GM12878 (cell line): ENCODE results near the gene SYNGAP1.
A peak's percentile ranks its signal among the peaks of the same experiment; 100 is the strongest.

Experiments used
- BHLHE40 ChIP-seq, 2 experiments: fragments of 450-650 bp in 1 of 2; IDR thresholded peaks; 2 replicates each; pipeline ENCODE4 v1.6.1; 2011 to 2017; ENCODE audit warnings: low read depth in 2 of 2, borderline replicate concordance in 1 of 2, improper control_type of control experiment in 1 of 2, low read length in 1 of 2, mild to moderate bottlenecking in 1 of 2
- CREB1 ChIP-seq: IDR thresholded peaks from 2 replicates; pipeline ENCODE4 v1.6.1; 2012; ENCODE audit warnings: low read depth, mild to moderate bottlenecking, inconsistent platforms
- EP300 ChIP-seq, 2 experiments: fragments of 150-350 bp in 1 of 2; IDR thresholded peaks; 2 replicates each; pipeline ENCODE4 v1.6.1; 2011 to 2012; ENCODE audit warnings: low read depth in 2 of 2, low read length in 2 of 2, borderline replicate concordance in 1 of 2, improper control_type of control experiment in 1 of 2, inconsistent platforms in 1 of 2; ENCODE audit not compliant: control insufficient read depth in 1 of 2
- MEF2A ChIP-seq: IDR thresholded peaks from 2 replicates; pipeline ENCODE4 v1.6.1; 2011; ENCODE audit warnings: low read depth, mild to moderate bottlenecking, low read length, moderate library complexity; ENCODE audit not compliant: insufficient read depth
- MYC ChIP-seq: IDR thresholded peaks from 2 replicates; pipeline ENCODE4 v1.6.1; 2011; ENCODE audit warnings: mild to moderate bottlenecking, low read length, moderate library complexity, inconsistent platforms; ENCODE audit not compliant: insufficient read depth, insufficient replicate concordance, insufficient read length, severe bottlenecking
- PAX5 ChIP-seq: IDR thresholded peaks from 2 replicates; pipeline ENCODE4 v1.6.1; 2011; ENCODE audit warnings: low read depth, low read length, borderline replicate concordance
- POLR2A ChIP-seq: IDR thresholded peaks from 2 replicates; pipeline ENCODE4 v1.6.1; 2011; ENCODE audit warnings: low read depth, mild to moderate bottlenecking, low read length
- POLR2AphosphoS5 ChIP-seq: IDR thresholded peaks from 2 replicates; pipeline ENCODE4 v1.6.1; 2011; ENCODE audit warnings: mild to moderate bottlenecking, low read length, inconsistent platforms
- TF ChIP-seq, protein P1 (sequence below), 3 experiments: IDR thresholded peaks in 2 of 3; conservative IDR thresholded peaks in 1 of 3; 2 replicates each; pipeline ENCODE4 v1.5.1; 2011; ENCODE audit warnings: low read depth in 3 of 3, low read length in 3 of 3, mild to moderate bottlenecking in 3 of 3, control low read depth in 2 of 3, moderate library complexity in 2 of 3, inconsistent platforms in 1 of 3, mixed read lengths in 1 of 3; ENCODE audit not compliant: control insufficient read depth in 2 of 3, insufficient read depth in 1 of 3; ENCODE audit errors: extremely low read depth in 1 of 3
- TF ChIP-seq, protein P2 (sequence below): IDR thresholded peaks from 2 replicates; pipeline ENCODE4 v1.6.1; 2011; ENCODE audit warnings: borderline replicate concordance, low read depth, mild to moderate bottlenecking, moderate library complexity, low read length; ENCODE audit not compliant: insufficient read depth, poor library complexity, severe bottlenecking
- TF ChIP-seq, protein P3 (sequence below): fragments of 450-650 bp; IDR thresholded peaks from 2 replicates; pipeline ENCODE4 v1.6.1; 2017; ENCODE audit warnings: mild to moderate bottlenecking, low read depth, inconsistent platforms; ENCODE audit not compliant: poor library complexity, severe bottlenecking
- TF ChIP-seq, protein P4 (sequence below): IDR thresholded peaks from 2 replicates; pipeline ENCODE4 v1.6.1; 2011; ENCODE audit warnings: mild to moderate bottlenecking, low read depth, low read length, moderate library complexity; ENCODE audit not compliant: insufficient replicate concordance

DNA sequence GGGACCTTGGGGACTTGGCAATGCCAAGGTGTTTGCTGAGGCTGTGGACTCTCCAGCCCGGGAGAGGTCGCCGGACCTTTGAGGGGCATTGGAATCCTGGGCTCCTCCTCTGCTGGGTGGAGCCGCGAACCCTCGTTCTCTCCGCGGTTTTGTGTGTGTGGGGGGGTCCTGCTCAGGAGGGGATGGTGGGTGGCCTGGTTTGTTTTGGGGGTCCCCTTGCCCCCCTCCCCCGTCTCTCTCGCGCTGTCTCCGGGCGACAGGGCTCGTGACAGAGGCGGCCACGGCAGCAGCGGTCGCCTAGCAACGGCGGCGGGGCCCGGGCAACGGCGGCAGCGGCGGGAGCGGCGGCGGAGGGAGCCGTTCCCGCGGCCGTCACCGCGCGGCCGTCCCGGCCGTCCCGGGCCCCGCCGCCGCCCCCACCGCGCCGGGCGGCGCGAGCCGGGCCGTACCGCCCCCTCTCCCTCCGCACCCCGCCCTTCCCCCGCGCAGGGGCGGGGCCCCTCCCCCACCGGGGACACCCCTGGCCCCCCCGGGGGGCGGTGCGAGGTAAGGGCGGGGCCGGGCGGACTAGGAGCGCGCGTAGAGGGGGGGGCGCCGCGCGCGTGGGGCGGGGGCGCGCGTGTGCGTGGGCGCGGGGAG lies 7.8 kb downstream of the SYNGAP1 start:
- TF ChIP-seq CREB1 (0 out of 2 replicates have a peak, but pooled peaks have one; percentile 2), MYC (no peak), EP300 (IDR thresholded peaks at IDR 0.05; ENCODE audit: borderline replicate concordance in 1 of 2, control insufficient read depth in 1 of 2, low read depth in 2 of 2, low read length in 2 of 2) (no peak), POLR2A (no peak), PAX5 (no peak), BHLHE40 (IDR thresholded peaks at IDR 0.05; ENCODE audit: borderline replicate concordance in 1 of 2, low read depth in 2 of 2, low read length in 1 of 2) (peak; percentile 51 to 86; a peak in 3 of 4 replicates), POLR2AphosphoS5 (no peak), MEF2A (no peak)
- TF ChIP-seq, protein P1, sequence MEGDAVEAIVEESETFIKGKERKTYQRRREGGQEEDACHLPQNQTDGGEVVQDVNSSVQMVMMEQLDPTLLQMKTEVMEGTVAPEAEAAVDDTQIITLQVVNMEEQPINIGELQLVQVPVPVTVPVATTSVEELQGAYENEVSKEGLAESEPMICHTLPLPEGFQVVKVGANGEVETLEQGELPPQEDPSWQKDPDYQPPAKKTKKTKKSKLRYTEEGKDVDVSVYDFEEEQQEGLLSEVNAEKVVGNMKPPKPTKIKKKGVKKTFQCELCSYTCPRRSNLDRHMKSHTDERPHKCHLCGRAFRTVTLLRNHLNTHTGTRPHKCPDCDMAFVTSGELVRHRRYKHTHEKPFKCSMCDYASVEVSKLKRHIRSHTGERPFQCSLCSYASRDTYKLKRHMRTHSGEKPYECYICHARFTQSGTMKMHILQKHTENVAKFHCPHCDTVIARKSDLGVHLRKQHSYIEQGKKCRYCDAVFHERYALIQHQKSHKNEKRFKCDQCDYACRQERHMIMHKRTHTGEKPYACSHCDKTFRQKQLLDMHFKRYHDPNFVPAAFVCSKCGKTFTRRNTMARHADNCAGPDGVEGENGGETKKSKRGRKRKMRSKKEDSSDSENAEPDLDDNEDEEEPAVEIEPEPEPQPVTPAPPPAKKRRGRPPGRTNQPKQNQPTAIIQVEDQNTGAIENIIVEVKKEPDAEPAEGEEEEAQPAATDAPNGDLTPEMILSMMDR (IDR thresholded peaks at IDR 0.05 in 2 of 3, conservative IDR thresholded peaks at IDR 0.05 in 1 of 3; ENCODE audit: control insufficient read depth in 2 of 3, extremely low read depth in 1 of 3, insufficient read depth in 1 of 3, low read depth in 3 of 3, low read length in 3 of 3), result peak in 1 of 3 experiments; percentile 12; a peak in 2 of 6 replicates
- TF ChIP-seq, protein P2, sequence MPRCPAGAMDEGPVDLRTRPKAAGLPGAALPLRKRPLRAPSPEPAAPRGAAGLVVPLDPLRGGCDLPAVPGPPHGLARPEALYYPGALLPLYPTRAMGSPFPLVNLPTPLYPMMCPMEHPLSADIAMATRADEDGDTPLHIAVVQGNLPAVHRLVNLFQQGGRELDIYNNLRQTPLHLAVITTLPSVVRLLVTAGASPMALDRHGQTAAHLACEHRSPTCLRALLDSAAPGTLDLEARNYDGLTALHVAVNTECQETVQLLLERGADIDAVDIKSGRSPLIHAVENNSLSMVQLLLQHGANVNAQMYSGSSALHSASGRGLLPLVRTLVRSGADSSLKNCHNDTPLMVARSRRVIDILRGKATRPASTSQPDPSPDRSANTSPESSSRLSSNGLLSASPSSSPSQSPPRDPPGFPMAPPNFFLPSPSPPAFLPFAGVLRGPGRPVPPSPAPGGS, result no peak
- TF ChIP-seq, protein P3, sequence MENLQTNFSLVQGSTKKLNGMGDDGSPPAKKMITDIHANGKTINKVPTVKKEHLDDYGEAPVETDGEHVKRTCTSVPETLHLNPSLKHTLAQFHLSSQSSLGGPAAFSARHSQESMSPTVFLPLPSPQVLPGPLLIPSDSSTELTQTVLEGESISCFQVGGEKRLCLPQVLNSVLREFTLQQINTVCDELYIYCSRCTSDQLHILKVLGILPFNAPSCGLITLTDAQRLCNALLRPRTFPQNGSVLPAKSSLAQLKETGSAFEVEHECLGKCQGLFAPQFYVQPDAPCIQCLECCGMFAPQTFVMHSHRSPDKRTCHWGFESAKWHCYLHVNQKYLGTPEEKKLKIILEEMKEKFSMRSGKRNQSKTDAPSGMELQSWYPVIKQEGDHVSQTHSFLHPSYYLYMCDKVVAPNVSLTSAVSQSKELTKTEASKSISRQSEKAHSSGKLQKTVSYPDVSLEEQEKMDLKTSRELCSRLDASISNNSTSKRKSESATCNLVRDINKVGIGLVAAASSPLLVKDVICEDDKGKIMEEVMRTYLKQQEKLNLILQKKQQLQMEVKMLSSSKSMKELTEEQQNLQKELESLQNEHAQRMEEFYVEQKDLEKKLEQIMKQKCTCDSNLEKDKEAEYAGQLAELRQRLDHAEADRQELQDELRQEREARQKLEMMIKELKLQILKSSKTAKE, result no peak
- TF ChIP-seq, protein P4, sequence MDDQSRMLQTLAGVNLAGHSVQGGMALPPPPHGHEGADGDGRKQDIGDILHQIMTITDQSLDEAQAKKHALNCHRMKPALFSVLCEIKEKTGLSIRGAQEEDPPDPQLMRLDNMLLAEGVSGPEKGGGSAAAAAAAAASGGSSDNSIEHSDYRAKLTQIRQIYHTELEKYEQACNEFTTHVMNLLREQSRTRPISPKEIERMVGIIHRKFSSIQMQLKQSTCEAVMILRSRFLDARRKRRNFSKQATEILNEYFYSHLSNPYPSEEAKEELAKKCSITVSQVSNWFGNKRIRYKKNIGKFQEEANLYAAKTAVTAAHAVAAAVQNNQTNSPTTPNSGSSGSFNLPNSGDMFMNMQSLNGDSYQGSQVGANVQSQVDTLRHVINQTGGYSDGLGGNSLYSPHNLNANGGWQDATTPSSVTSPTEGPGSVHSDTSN, result no peak
